ENCODE results near the gene KLHL2. TPM values are rescaled to one million over a fixed set of nuclear protein-coding genes. Genes with fewer than 3 reads are reported as not detected.
"Not testable (repeated sequence)": the region's sequence is repeated elsewhere in the genome, so short reads cannot be mapped to it uniquely, and the experiment has no call there.

The KLHL2 gene
- total RNA-seq, 1 experiment from 2014 or later = 11.8 TPM

- DNase-seq (ENCODE audit: low read depth) = peak; percentile 97
These were observed 120.1 kb downstream of the KLHL2 start, which contains the start of gene MSMO1 for GRCh38 chr4:165327211-165328100. Gene MSMO1 (plus strand): TSS chr4:165327669. CDS start chr4:165333371, 5,702 bp downstream.

GRCh38 chr4:165328101-165328425, 120.7 kb downstream of the KLHL2 start:
- no peak for DNase-seq (ENCODE audit: low read depth)

- no peak for DNase-seq (ENCODE audit: low read depth)
These were observed 121.3 kb downstream of the KLHL2 start for GRCh38 chr4:165328708-165329107.

- no peak for DNase-seq (ENCODE audit: low read depth)
These were observed 122.7 kb downstream of the KLHL2 start for GRCh38 chr4:165330071-165330470.

- no peak for DNase-seq (ENCODE audit: low read depth)
These were observed 123.3 kb downstream of the KLHL2 start for GRCh38 chr4:165330666-165331065.

- DNase-seq (ENCODE audit: low read depth) = no peak
These were observed 124.0 kb downstream of the KLHL2 start for GRCh38 chr4:165331359-165331758.

GRCh38 chr4:165331823-165332222, 124.5 kb downstream of the KLHL2 start:
- DNase-seq (ENCODE audit: low read depth) = no peak

- no peak for DNase-seq (ENCODE audit: low read depth)
These were observed 125.1 kb downstream of the KLHL2 start for GRCh38 chr4:165332502-165332901.

GRCh38 chr4:165335163-165335703, 127.9 kb downstream of the KLHL2 start:
- no peak for DNase-seq (ENCODE audit: low read depth)

- DNase-seq (ENCODE audit: low read depth) = no peak
These were observed 129.4 kb downstream of the KLHL2 start for GRCh38 chr4:165336743-165337142.

- not testable (repeated sequence) for DNase-seq (ENCODE audit: low read depth)
These were observed 135.0 kb downstream of the KLHL2 start for GRCh38 chr4:165342340-165342739.

- no peak for DNase-seq (ENCODE audit: low read depth)
These were observed 136.2 kb downstream of the KLHL2 start for GRCh38 chr4:165343353-165344191.

GRCh38 chr4:165345666-165346417, 138.5 kb downstream of the KLHL2 start:
- no peak for DNase-seq (ENCODE audit: low read depth)

- DNase-seq (ENCODE audit: low read depth) = no peak
These were observed 140.5 kb downstream of the KLHL2 start for GRCh38 chr4:165347647-165348569.

GRCh38 chr4:165351359-165352130, 144.2 kb downstream of the KLHL2 start:
- no peak for DNase-seq (ENCODE audit: low read depth)

GRCh38 chr4:165355900-165356300, 148.5 kb downstream of the KLHL2 start:
- DNase-seq (ENCODE audit: low read depth) = no peak

GRCh38 chr4:165359506-165359905, 152.1 kb downstream of the KLHL2 start:
- no peak for DNase-seq (ENCODE audit: low read depth)

- peak; percentile 5 for DNase-seq (ENCODE audit: low read depth)
These were observed 152.8 kb downstream of the KLHL2 start for GRCh38 chr4:165360041-165360695.

GRCh38 chr4:165360985-165361670, 153.8 kb downstream of the KLHL2 start:
- DNase-seq (ENCODE audit: low read depth) = no peak
